Measurements from ENCODE around the gene LRRC52.

GRCh38 chr1:165501330-165501969 is 42.4 kb upstream of the LRRC52 start:
- no peak for TF ChIP-seq CTCF (conservative IDR thresholded peaks at IDR 0.05)
- TF ChIP-seq ZFX (IDR thresholded peaks at IDR 0.05): no peak

Measured in C4-2B (cell line).